ENCODE data around the gene CFTR.
"Not testable (repeated sequence)": the region's sequence is repeated elsewhere in the genome, so short reads cannot be mapped to it uniquely, and the experiment has no call there.

The CFTR gene

GRCh38 chr7:117448655-117449054 is 31.2 kb upstream of the CFTR start:
- TF ChIP-seq, protein P1, sequence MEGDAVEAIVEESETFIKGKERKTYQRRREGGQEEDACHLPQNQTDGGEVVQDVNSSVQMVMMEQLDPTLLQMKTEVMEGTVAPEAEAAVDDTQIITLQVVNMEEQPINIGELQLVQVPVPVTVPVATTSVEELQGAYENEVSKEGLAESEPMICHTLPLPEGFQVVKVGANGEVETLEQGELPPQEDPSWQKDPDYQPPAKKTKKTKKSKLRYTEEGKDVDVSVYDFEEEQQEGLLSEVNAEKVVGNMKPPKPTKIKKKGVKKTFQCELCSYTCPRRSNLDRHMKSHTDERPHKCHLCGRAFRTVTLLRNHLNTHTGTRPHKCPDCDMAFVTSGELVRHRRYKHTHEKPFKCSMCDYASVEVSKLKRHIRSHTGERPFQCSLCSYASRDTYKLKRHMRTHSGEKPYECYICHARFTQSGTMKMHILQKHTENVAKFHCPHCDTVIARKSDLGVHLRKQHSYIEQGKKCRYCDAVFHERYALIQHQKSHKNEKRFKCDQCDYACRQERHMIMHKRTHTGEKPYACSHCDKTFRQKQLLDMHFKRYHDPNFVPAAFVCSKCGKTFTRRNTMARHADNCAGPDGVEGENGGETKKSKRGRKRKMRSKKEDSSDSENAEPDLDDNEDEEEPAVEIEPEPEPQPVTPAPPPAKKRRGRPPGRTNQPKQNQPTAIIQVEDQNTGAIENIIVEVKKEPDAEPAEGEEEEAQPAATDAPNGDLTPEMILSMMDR (IDR thresholded peaks at IDR 0.05; ENCODE audit: unreplicated experiment in 3 of 3): no peak
- H3K4me1 Mint-ChIP-seq: no peaks in the 10 kb centered on the region
- peaks cover 5% of the 10 kb centered on the region for H3K27me3 Mint-ChIP-seq (ENCODE audit: low read depth)
- no peak overlapping the region for H3K4me3 Mint-ChIP-seq
- H3K9me3 Mint-ChIP-seq: peaks cover 22% of the 10 kb centered on the region
- H3K27ac Mint-ChIP-seq: no peak overlapping the region
- H3K36me3 Mint-ChIP-seq (ENCODE audit: low read depth): no peaks in the 10 kb centered on the region

GRCh38 chr7:117458977-117459583 is 20.7 kb upstream of the CFTR start:
- H3K36me3 Mint-ChIP-seq (ENCODE audit: low read depth): no peaks in the 10 kb centered on the region
- TF ChIP-seq, protein P1 (IDR thresholded peaks at IDR 0.05; ENCODE audit: unreplicated experiment in 3 of 3): peak; percentile 61 to 83 (median 66)
- H3K4me1 Mint-ChIP-seq: no peaks in the 10 kb centered on the region
- no peaks in the 10 kb centered on the region for H3K27me3 Mint-ChIP-seq (ENCODE audit: low read depth)
- H3K4me3 Mint-ChIP-seq: no peak overlapping the region
- peaks cover 7% of the 10 kb centered on the region for H3K9me3 Mint-ChIP-seq
- H3K27ac Mint-ChIP-seq: no peak overlapping the region

- no peaks in the 10 kb centered on the region for H3K27me3 Mint-ChIP-seq (ENCODE audit: low read depth)
- no peak overlapping the region for H3K27ac Mint-ChIP-seq
- no peak overlapping the region for H3K4me3 Mint-ChIP-seq
- no peaks in the 10 kb centered on the region for H3K36me3 Mint-ChIP-seq (ENCODE audit: low read depth)
- TF ChIP-seq, protein P1 (IDR thresholded peaks at IDR 0.05; ENCODE audit: unreplicated experiment in 3 of 3): no peak
- H3K9me3 Mint-ChIP-seq: peaks cover 7% of the 10 kb centered on the region
- H3K4me1 Mint-ChIP-seq: no peaks in the 10 kb centered on the region
Observed at GRCh38 chr7:117459735-117460134, 20.1 kb upstream of the CFTR start.

DNA sequence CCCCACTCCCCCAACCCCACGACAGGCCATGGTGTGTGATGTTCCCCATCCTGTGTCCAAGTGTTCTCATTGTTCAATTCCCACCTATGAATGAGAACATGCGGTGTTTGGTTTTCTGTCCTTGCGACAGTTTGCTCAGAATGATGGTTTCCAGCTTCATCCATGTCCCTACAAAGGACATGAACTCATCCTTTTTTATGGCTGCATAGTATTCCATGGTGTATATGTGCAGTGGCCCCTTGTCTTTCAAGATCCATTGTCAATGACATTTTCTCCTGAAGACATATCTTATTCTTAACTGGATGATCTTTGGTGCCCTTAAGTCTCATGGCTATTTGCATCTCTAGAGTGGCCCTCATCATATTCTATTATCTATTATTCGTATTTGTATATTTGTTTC is 19.0 kb upstream of the CFTR start:
- H3K36me3 Mint-ChIP-seq (ENCODE audit: low read depth); H3K27me3 Mint-ChIP-seq (ENCODE audit: low read depth); H3K4me3 Mint-ChIP-seq: not testable (repeated sequence)

GRCh38 chr7:117468174-117468573 is 11.7 kb upstream of the CFTR start:
- no peaks in the 10 kb centered on the region for H3K36me3 Mint-ChIP-seq (ENCODE audit: low read depth)
- no peaks in the 10 kb centered on the region for H3K4me1 Mint-ChIP-seq
- H3K27me3 Mint-ChIP-seq (ENCODE audit: low read depth): no peaks in the 10 kb centered on the region
- H3K9me3 Mint-ChIP-seq: no peaks in the 10 kb centered on the region
- TF ChIP-seq, protein P1 (IDR thresholded peaks at IDR 0.05; ENCODE audit: unreplicated experiment in 3 of 3): no peak
- no peak overlapping the region for H3K4me3 Mint-ChIP-seq
- no peak overlapping the region for H3K27ac Mint-ChIP-seq

More for the DNA sequence above, 19.0 kb upstream of the CFTR start:
- H3K27ac Mint-ChIP-seq, H3K9me3 Mint-ChIP-seq, H3K4me1 Mint-ChIP-seq: not testable (repeated sequence)

- Mint-ChIP-seq H3K4me1 (no peaks in the 10 kb centered on the region), H3K36me3 (ENCODE audit: low read depth) (no peaks in the 10 kb centered on the region), H3K27ac (no peak overlapping the region), H3K27me3 (ENCODE audit: low read depth) (peaks cover 7% of the 10 kb centered on the region), H3K4me3 (no peak overlapping the region), H3K9me3 (no peaks in the 10 kb centered on the region)
- TF ChIP-seq, protein P1 (IDR thresholded peaks at IDR 0.05; ENCODE audit: unreplicated experiment in 3 of 3): no peak
Observed at GRCh38 chr7:117470777-117471176, 9.0 kb upstream of the CFTR start.
